Smooth muscle cell (in vitro differentiated cells): ENCODE data around the gene MTHFS. TPM values are rescaled to one million over a fixed set of nuclear protein-coding genes. Genes with fewer than 3 reads are reported as not detected.
"Not testable (repeated sequence)": the region's sequence is repeated elsewhere in the genome, so short reads cannot be mapped to it uniquely, and the experiment has no call there.

ENCODE experiments used
- DNase-seq: peaks from one replicate; lab custom pipeline; 2025; ENCODE audit not compliant: unreplicated experiment; lab: John Stamatoyannopoulos, UW
- H2AFZ ChIP-seq: fragments of 200-600 bp; sonication (generic); 2 replicates; pipeline ENCODE4 v1.6.0; 2016; ENCODE audit warnings: antibody characterized with exemption, low read depth, mild to moderate bottlenecking
- H3F3A ChIP-seq: fragments of 200-600 bp; sonication (generic); 2 replicates; pipeline ENCODE4 v1.6.0; 2017; ENCODE audit warnings: antibody characterized with exemption, low read depth
- H3K27ac ChIP-seq: fragments of 200-600 bp; sonication (generic); 2 replicates; pipeline ENCODE4 v1.5.1; 2016; ENCODE audit warnings: low read depth, mild to moderate bottlenecking
- H3K27me3 ChIP-seq: fragments of 200-600 bp; sonication (generic); 2 replicates; pipeline ENCODE4 v1.6.1; 2016; ENCODE audit warnings: low read depth, mild to moderate bottlenecking
- H3K36me3 ChIP-seq: fragments of 200-600 bp; sonication (generic); 2 replicates; pipeline ENCODE4 v1.5.1; 2016; ENCODE audit warnings: low read depth
- H3K4me1 ChIP-seq: fragments of 200-600 bp; sonication (generic); 2 replicates; pipeline ENCODE4 v1.5.1; 2016; ENCODE audit warnings: low read depth
- H3K4me2 ChIP-seq: fragments of 200-600 bp; sonication (generic); 2 replicates; pipeline ENCODE4 v1.6.0; 2016; ENCODE audit warnings: mild to moderate bottlenecking
- H3K4me3 ChIP-seq: fragments of 200-600 bp; sonication (generic); 2 replicates; pipeline ENCODE4 v1.5.1; 2016; ENCODE audit warnings: mild to moderate bottlenecking
- H3K79me2 ChIP-seq: fragments of 200-600 bp; sonication (generic); 2 replicates; pipeline ENCODE4 v1.6.0; 2016; ENCODE audit warnings: low read depth, mild to moderate bottlenecking
- H3K9ac ChIP-seq: fragments of 200-600 bp; sonication (generic); 2 replicates; pipeline ENCODE4 v1.6.0; 2016; ENCODE audit warnings: low read depth
- H3K9me3 ChIP-seq: fragments of 200-600 bp; sonication (generic); replicated peaks from 2 replicates; pipeline ENCODE4 v1.5.1; 2016; ENCODE audit warnings: low read depth
- H4K20me1 ChIP-seq: fragments of 200-600 bp; sonication (generic); 2 replicates; pipeline ENCODE4 v1.6.0; 2016; ENCODE audit warnings: low read depth
- CTCF ChIP-seq: fragments of 200-600 bp; sonication (generic); IDR thresholded peaks from 2 replicates; pipeline ENCODE4 v1.5.1; 2017; ENCODE audit warnings: borderline replicate concordance, mild to moderate bottlenecking, antibody characterized with exemption; ENCODE audit not compliant: insufficient read depth, poor library complexity, severe bottlenecking
- WGBS: methylation state at CpG from one replicate; pipeline ENCODE4 v1.1.7; 2016; ENCODE audit warnings: low lambda C conversion rate; 5-methylcytosine and 5-hydroxymethylcytosine counted together
- polyA plus RNA-seq: library from polyadenylated mRNA; unstranded; fragments of >200 nt; fragmentation: Nextera tagmentation; extraction: Ambion mirVana; gene quantifications from 2 replicates; pipeline ENCODE4 v1.2.1, GENCODE V29; 2016
- total RNA-seq: library from RNA; depleted of rRNA; stranded (reverse); fragments of >200 nt; gene quantifications from 2 replicates; pipeline ENCODE4 v1.2.3, GENCODE V29; 2014

Gene MTHFS
- total and polyA plus RNA-seq, 2 experiments from 2014 or later = 46.7 to 64.8 TPM

GRCh38 chr15:79933231-79933630 is 36.4 kb upstream of the MTHFS start:
- H3K79me2 ChIP-seq = no peaks in the 10 kb centered on the region
- WGBS = 46% methylated on average over 3 of the region's 3 CpGs
- no peak overlapping the region for H3K9ac ChIP-seq
- H3K4me1 ChIP-seq = peaks cover 11% of the 10 kb centered on the region
- no peak overlapping the region for H2AFZ ChIP-seq
- H3K27me3 ChIP-seq = no peaks in the 10 kb centered on the region
- H3K4me2 ChIP-seq = no peak overlapping the region
- H3K27ac ChIP-seq = no peak overlapping the region
- DNase-seq = no peak
- no peaks in the 10 kb centered on the region for H3F3A ChIP-seq
- no peaks in the 10 kb centered on the region for H4K20me1 ChIP-seq
- no peak for TF ChIP-seq CTCF
- H3K9me3 ChIP-seq = no peaks in the 10 kb centered on the region
- H3K36me3 ChIP-seq = no peaks in the 10 kb centered on the region
- no peak overlapping the region for H3K4me3 ChIP-seq

GRCh38 chr15:79932447-79932846 is 35.6 kb upstream of the MTHFS start:
- Histone ChIP-seq H3K4me1 (peaks cover 11% of the 10 kb centered on the region), H3K79me2 (no peaks in the 10 kb centered on the region), H2AFZ (no peak overlapping the region), H3K4me2 (no peak overlapping the region), H4K20me1 (no peaks in the 10 kb centered on the region), H3K36me3 (no peaks in the 10 kb centered on the region), H3K9ac (no peak overlapping the region), H3F3A (no peaks in the 10 kb centered on the region), H3K9me3 (no peaks in the 10 kb centered on the region), H3K27ac (no peak overlapping the region), H3K4me3 (no peak overlapping the region), H3K27me3 (no peaks in the 10 kb centered on the region)
- DNase-seq = no peak
- whole genome bisulfite sequencing = 81% methylated on average over 5 of the region's 5 CpGs
- no peak for TF ChIP-seq CTCF

- TF ChIP-seq CTCF = no peak
- 80% methylated on average over 5 of the region's 5 CpGs for WGBS
- Histone ChIP-seq H3K4me3 (no peak overlapping the region), H3K9me3 (no peaks in the 10 kb centered on the region), H3K36me3 (no peaks in the 10 kb centered on the region), H3K4me2 (no peak overlapping the region), H3K27ac (no peak overlapping the region), H3K27me3 (no peaks in the 10 kb centered on the region), H2AFZ (no peak overlapping the region), H4K20me1 (no peaks in the 10 kb centered on the region), H3K4me1 (peaks cover 5% of the 10 kb centered on the region), H3K79me2 (no peaks in the 10 kb centered on the region), H3F3A (no peaks in the 10 kb centered on the region), H3K9ac (no peak overlapping the region)
- DNase-seq = no peak
Observed at GRCh38 chr15:79930516-79930915, 33.7 kb upstream of the MTHFS start.

- H3K27me3 ChIP-seq = no peaks in the 10 kb centered on the region
- no peaks in the 10 kb centered on the region for H3F3A ChIP-seq
- WGBS = 96% methylated on average over 2 of the region's 2 CpGs
- DNase-seq = no peak
- H2AFZ ChIP-seq = no peak overlapping the region
- no peak overlapping the region for H3K9ac ChIP-seq
- H3K4me2 ChIP-seq = no peak overlapping the region
- no peak for TF ChIP-seq CTCF
- H3K36me3 ChIP-seq = no peaks in the 10 kb centered on the region
- H3K9me3 ChIP-seq = no peaks in the 10 kb centered on the region
- peaks cover 8% of the 10 kb centered on the region for H3K79me2 ChIP-seq
- H3K4me3 ChIP-seq = no peak overlapping the region
- no peaks in the 10 kb centered on the region for H3K4me1 ChIP-seq
- H3K27ac ChIP-seq = no peak overlapping the region
- H4K20me1 ChIP-seq = no peaks in the 10 kb centered on the region
Observed at GRCh38 chr15:79929412-79929811, 32.6 kb upstream of the MTHFS start.

- not testable (repeated sequence) for H3F3A ChIP-seq, H3K9me3 ChIP-seq, H3K4me2 ChIP-seq, H3K27ac ChIP-seq, H2AFZ ChIP-seq, DNase-seq, H3K36me3 ChIP-seq, H3K27me3 ChIP-seq, H3K9ac ChIP-seq, H4K20me1 ChIP-seq, H3K4me3 ChIP-seq
- 99% methylated on average over 35 of the region's 36 CpGs for WGBS
- peaks cover 35% of the 10 kb centered on the region for H3K79me2 ChIP-seq
- peaks cover 13% of the 10 kb centered on the region for H3K4me1 ChIP-seq
Observed at GRCh38 chr15:79926116-79926515, 29.3 kb upstream of the MTHFS start.
